Smooth muscle cell (in vitro differentiated cells): Measurements from ENCODE around the gene HNF1A. TPM values are rescaled to one million over a fixed set of nuclear protein-coding genes. Genes with fewer than 3 reads are reported as not detected.

Experiments
- DNase-seq: peaks from one replicate; lab custom pipeline; 2025; ENCODE audit not compliant: unreplicated experiment; lab: John Stamatoyannopoulos, UW
- H2AFZ ChIP-seq: fragments of 200-600 bp; sonication (generic); 2 replicates; pipeline ENCODE4 v1.6.0; 2016; ENCODE audit warnings: antibody characterized with exemption, low read depth, mild to moderate bottlenecking
- H3F3A ChIP-seq: fragments of 200-600 bp; sonication (generic); 2 replicates; pipeline ENCODE4 v1.6.0; 2017; ENCODE audit warnings: antibody characterized with exemption, low read depth
- H3K27ac ChIP-seq: fragments of 200-600 bp; sonication (generic); 2 replicates; pipeline ENCODE4 v1.5.1; 2016; ENCODE audit warnings: low read depth, mild to moderate bottlenecking
- H3K27me3 ChIP-seq: fragments of 200-600 bp; sonication (generic); 2 replicates; pipeline ENCODE4 v1.6.1; 2016; ENCODE audit warnings: low read depth, mild to moderate bottlenecking
- H3K36me3 ChIP-seq: fragments of 200-600 bp; sonication (generic); 2 replicates; pipeline ENCODE4 v1.5.1; 2016; ENCODE audit warnings: low read depth
- H3K4me1 ChIP-seq: fragments of 200-600 bp; sonication (generic); 2 replicates; pipeline ENCODE4 v1.5.1; 2016; ENCODE audit warnings: low read depth
- H3K4me2 ChIP-seq: fragments of 200-600 bp; sonication (generic); 2 replicates; pipeline ENCODE4 v1.6.0; 2016; ENCODE audit warnings: mild to moderate bottlenecking
- H3K4me3 ChIP-seq: fragments of 200-600 bp; sonication (generic); 2 replicates; pipeline ENCODE4 v1.5.1; 2016; ENCODE audit warnings: mild to moderate bottlenecking
- H3K79me2 ChIP-seq: fragments of 200-600 bp; sonication (generic); 2 replicates; pipeline ENCODE4 v1.6.0; 2016; ENCODE audit warnings: low read depth, mild to moderate bottlenecking
- H3K9ac ChIP-seq: fragments of 200-600 bp; sonication (generic); 2 replicates; pipeline ENCODE4 v1.6.0; 2016; ENCODE audit warnings: low read depth
- H3K9me3 ChIP-seq: fragments of 200-600 bp; sonication (generic); replicated peaks from 2 replicates; pipeline ENCODE4 v1.5.1; 2016; ENCODE audit warnings: low read depth
- H4K20me1 ChIP-seq: fragments of 200-600 bp; sonication (generic); 2 replicates; pipeline ENCODE4 v1.6.0; 2016; ENCODE audit warnings: low read depth
- CTCF ChIP-seq: fragments of 200-600 bp; sonication (generic); IDR thresholded peaks from 2 replicates; pipeline ENCODE4 v1.5.1; 2017; ENCODE audit warnings: borderline replicate concordance, mild to moderate bottlenecking, antibody characterized with exemption; ENCODE audit not compliant: insufficient read depth, poor library complexity, severe bottlenecking
- WGBS: methylation state at CpG from one replicate; pipeline ENCODE4 v1.1.7; 2016; ENCODE audit warnings: low lambda C conversion rate; 5-methylcytosine and 5-hydroxymethylcytosine counted together
- polyA plus RNA-seq: library from polyadenylated mRNA; unstranded; fragments of >200 nt; fragmentation: Nextera tagmentation; extraction: Ambion mirVana; gene quantifications from 2 replicates; pipeline ENCODE4 v1.2.1, GENCODE V29; 2016
- total RNA-seq: library from RNA; depleted of rRNA; stranded (reverse); fragments of >200 nt; gene quantifications from 2 replicates; pipeline ENCODE4 v1.2.3, GENCODE V29; 2014

The HNF1A gene
- total and polyA plus RNA-seq, 2 experiments from 2014 or later: 0.09 TPM; not detected in 1

- no peaks in the 10 kb centered on the region for H3K9me3 ChIP-seq
Measured at GRCh38 chr12:120996133-120996746, 17.9 kb downstream of the HNF1A start.

GRCh38 chr12:120997448-120997847 lies 19.1 kb downstream of the HNF1A start:
- Histone ChIP-seq H3K27ac (no peak overlapping the region), H4K20me1 (no peaks in the 10 kb centered on the region), H3K4me2 (no peak overlapping the region), H3K9ac (no peak overlapping the region), H3K79me2 (no peaks in the 10 kb centered on the region), H3K4me3 (no peak overlapping the region), H3F3A (no peaks in the 10 kb centered on the region), H2AFZ (no peak overlapping the region), H3K27me3 (peaks cover 5% of the 10 kb centered on the region), H3K4me1 (no peaks in the 10 kb centered on the region), H3K9me3 (no peaks in the 10 kb centered on the region), H3K36me3 (no peaks in the 10 kb centered on the region)
- no peak for DNase-seq
- TF ChIP-seq CTCF: no peak
- 89% methylated on average over 9 of the region's 9 CpGs for WGBS

More at GRCh38 chr12:120996133-120996746, 17.9 kb downstream of the HNF1A start:
- H3K9ac ChIP-seq: no peak overlapping the region
- H2AFZ ChIP-seq: no peak overlapping the region
- no peaks in the 10 kb centered on the region for H3F3A ChIP-seq
- WGBS: 90% methylated on average over 11 of the region's 11 CpGs
- H3K4me2 ChIP-seq: no peak overlapping the region
- no peaks in the 10 kb centered on the region for H4K20me1 ChIP-seq
- TF ChIP-seq CTCF: no peak
- DNase-seq: no peak
- H3K27me3 ChIP-seq: peaks cover 10% of the 10 kb centered on the region
- H3K4me1 ChIP-seq: no peaks in the 10 kb centered on the region
- H3K4me3 ChIP-seq: no peak overlapping the region
- H3K79me2 ChIP-seq: no peaks in the 10 kb centered on the region
- H3K36me3 ChIP-seq: no peaks in the 10 kb centered on the region
- no peak overlapping the region for H3K27ac ChIP-seq

DNA sequence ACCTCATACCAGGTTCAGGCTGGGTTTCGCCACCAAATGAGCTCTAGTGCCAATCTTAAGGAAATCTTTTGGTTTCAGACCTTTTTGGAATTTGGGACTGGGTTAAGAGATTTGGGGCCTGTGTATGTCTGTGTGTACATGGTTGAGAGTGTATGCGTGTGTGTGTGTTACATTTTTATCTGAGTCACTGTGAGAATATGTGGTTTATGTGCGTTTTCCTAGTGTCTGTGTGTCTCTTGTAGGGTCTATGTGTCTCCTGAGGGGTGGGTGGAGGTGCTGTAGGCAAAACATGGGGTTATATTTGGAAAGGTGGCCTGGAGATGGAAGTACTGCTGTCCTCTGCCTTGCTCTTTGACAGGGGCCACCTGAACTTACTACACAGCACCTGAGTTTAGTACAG lies 20.1 kb downstream of the HNF1A start:
- Histone ChIP-seq H3K27ac (no peak overlapping the region), H4K20me1 (no peaks in the 10 kb centered on the region), H3K79me2 (no peaks in the 10 kb centered on the region), H3K4me1 (no peaks in the 10 kb centered on the region), H3K36me3 (peaks cover 5% of the 10 kb centered on the region), H2AFZ (no peak overlapping the region), H3K9ac (no peak overlapping the region), H3K27me3 (peaks cover under 1% of the 10 kb centered on the region), H3K9me3 (no peaks in the 10 kb centered on the region), H3K4me3 (no peak overlapping the region), H3K4me2 (no peak overlapping the region), H3F3A (no peaks in the 10 kb centered on the region)
- no peak for DNase-seq
- 83% methylated on average over 3 of the region's 3 CpGs for WGBS
- TF ChIP-seq CTCF: no peak
